ENCODE results near the gene ZMYM5. TPM values are rescaled to one million over a fixed set of nuclear protein-coding genes. Genes with fewer than 3 reads are reported as not detected.
A peak's percentile ranks its signal among the peaks of the same experiment; 100 is the strongest.

The ZMYM5 gene
- total and polyA plus RNA-seq, 2 donors from 2014 or later = 4.8 to 15.2 TPM

DNA sequence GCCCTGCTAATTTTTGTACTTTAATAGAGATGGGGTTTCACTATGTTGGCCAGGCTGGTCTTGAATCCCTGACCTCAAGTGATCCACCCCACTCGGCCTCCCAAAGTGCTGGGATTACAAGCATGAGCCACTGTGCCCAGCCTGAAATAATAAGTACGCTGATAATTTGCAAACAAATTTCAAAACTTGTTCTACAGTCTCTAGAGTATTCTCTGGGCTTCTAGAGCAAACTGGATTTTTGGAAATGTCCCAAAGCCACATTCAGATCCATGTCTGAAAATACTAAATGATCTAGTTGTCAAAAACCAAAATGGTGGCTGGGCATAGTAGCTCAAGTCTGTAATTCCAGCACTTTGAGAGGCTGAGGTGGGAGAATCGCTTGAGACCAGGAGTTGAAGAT is 40.8 kb downstream of the ZMYM5 start:
- intact Hi-C loops (cut with DNase I) = no loop called here
- FAIRE-seq = no peak
- Histone ChIP-seq H3K9me3 (ENCODE audit: control insufficient read depth in 2 of 3, insufficient read depth in 1 of 3, low read length in 3 of 3) (no peaks in the 10 kb centered on the region), H3K9ac (ENCODE audit: low read length in 3 of 3) (no peak overlapping the region), H3K27ac (ENCODE audit: low read depth in 2 of 2, low read length in 2 of 2) (no peak overlapping the region), H3K4me1 (ENCODE audit: control insufficient read depth in 2 of 3, insufficient read depth in 2 of 3, low read depth in 1 of 3, low read length in 3 of 3) (no peaks in the 10 kb centered on the region), H3K27me3 (ENCODE audit: control insufficient read depth, insufficient read depth, low read length) (no peaks in the 10 kb centered on the region), H3K4me3 (ENCODE audit: low read length in 3 of 3) (no peak overlapping the region), H3K36me3 (ENCODE audit: control insufficient read depth in 2 of 3, insufficient read depth in 3 of 3, low read length in 3 of 3) (peaks cover under 1 to 19% (median 2%) of the 10 kb centered on the region in 3 donors)
- TF ChIP-seq, protein P1, sequence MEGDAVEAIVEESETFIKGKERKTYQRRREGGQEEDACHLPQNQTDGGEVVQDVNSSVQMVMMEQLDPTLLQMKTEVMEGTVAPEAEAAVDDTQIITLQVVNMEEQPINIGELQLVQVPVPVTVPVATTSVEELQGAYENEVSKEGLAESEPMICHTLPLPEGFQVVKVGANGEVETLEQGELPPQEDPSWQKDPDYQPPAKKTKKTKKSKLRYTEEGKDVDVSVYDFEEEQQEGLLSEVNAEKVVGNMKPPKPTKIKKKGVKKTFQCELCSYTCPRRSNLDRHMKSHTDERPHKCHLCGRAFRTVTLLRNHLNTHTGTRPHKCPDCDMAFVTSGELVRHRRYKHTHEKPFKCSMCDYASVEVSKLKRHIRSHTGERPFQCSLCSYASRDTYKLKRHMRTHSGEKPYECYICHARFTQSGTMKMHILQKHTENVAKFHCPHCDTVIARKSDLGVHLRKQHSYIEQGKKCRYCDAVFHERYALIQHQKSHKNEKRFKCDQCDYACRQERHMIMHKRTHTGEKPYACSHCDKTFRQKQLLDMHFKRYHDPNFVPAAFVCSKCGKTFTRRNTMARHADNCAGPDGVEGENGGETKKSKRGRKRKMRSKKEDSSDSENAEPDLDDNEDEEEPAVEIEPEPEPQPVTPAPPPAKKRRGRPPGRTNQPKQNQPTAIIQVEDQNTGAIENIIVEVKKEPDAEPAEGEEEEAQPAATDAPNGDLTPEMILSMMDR (IDR thresholded peaks at IDR 0.05; ENCODE audit: borderline replicate concordance, extremely low read depth, insufficient read depth) = no peak
- DNase-seq = no peak

DNA sequence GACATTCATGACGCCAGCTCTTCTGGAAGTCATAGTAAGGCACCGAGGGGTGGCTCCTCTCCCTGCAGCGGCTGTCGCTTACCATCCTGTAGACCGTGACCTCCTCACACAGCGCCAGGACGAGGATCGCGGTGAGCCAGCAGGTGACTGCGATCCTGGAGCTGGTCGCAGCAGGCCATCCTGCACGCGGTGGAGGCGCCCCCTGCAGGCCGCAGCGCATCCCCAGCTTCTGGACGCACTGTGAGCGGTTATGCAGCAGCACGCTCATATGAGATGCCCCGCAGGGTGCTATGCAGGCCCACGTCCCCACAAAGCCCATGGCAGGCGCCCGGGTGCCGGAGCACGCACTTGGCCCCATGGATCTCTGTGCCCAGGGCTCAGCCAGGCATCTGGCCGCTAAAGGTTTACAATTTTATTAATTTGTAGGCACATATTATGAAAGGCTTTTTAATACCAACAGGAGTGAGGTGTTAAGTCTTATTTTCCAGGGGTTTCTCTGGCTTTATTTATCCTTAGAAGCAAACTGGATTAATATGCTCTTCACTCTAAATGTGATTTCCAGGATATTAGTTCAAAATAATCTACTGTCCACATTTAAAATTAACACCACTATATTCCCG is 45.1 kb downstream of the ZMYM5 start:
- DNase-seq (peak; percentile 77 to 87 (median 82)), FAIRE-seq (no peak)
- H3K36me3 ChIP-seq (ENCODE audit: control insufficient read depth in 2 of 3, insufficient read depth in 3 of 3, low read length in 3 of 3) = peaks cover 2 to 6% (median 3%) of the 10 kb centered on the region in 3 donors
- TF ChIP-seq, protein P1 (IDR thresholded peaks at IDR 0.05; ENCODE audit: borderline replicate concordance, extremely low read depth, insufficient read depth) = peak; percentile 30
- no peak overlapping the region for H3K4me3 ChIP-seq (ENCODE audit: low read length in 3 of 3)
- H3K9ac ChIP-seq (ENCODE audit: low read length in 3 of 3) = no peak overlapping the region
- H3K9me3 ChIP-seq (ENCODE audit: control insufficient read depth in 2 of 3, insufficient read depth in 1 of 3, low read length in 3 of 3) = no peaks in the 10 kb centered on the region
- H3K4me1 ChIP-seq (ENCODE audit: control insufficient read depth in 2 of 3, insufficient read depth in 2 of 3, low read depth in 1 of 3, low read length in 3 of 3) = no peaks in the 10 kb centered on the region
- intact Hi-C loops (cut with DNase I) = no loop called here
- H3K27me3 ChIP-seq (ENCODE audit: control insufficient read depth, insufficient read depth, low read length) = no peaks in the 10 kb centered on the region
- no peak overlapping the region for H3K27ac ChIP-seq (ENCODE audit: low read depth in 2 of 2, low read length in 2 of 2)

DNA sequence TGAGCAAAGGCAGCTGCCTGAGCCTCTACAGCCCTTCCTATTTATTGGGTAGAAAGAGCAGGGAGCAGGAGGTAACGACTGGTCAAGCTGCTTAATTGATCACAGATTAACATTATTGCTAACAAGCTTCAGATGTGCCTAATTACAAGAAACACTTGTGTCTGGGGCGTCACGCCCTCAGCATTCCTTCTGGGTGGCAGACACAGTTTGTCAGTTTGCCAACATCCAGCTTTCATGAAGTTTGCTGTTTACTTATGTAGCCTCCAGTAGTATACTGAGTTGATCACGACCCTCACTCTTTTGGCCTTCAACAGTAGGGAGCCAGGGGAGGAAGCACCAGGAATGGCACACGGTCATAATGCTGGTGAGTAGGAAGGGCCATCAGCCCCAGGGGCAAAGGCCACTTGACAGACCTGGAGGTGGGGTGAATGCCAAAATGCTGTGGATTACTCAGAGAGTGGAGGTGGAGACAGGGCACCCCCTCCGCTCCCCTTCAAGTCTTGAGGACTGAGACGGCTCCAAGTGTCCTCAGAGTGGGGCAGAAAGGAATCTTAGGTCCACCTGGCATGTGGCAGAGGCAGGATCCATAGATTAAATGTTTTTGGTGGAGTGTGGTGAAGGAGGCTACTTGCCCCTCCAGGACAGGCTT is 45.8 kb downstream of the ZMYM5 start:
- Histone ChIP-seq H3K27ac (ENCODE audit: low read depth in 2 of 2, low read length in 2 of 2) (no peak overlapping the region), H3K9me3 (ENCODE audit: control insufficient read depth in 2 of 3, insufficient read depth in 1 of 3, low read length in 3 of 3) (no peaks in the 10 kb centered on the region)
- no peak for FAIRE-seq

More for the DNA sequence above, 45.8 kb downstream of the ZMYM5 start:
- Histone ChIP-seq H3K36me3 (ENCODE audit: control insufficient read depth in 2 of 3, insufficient read depth in 3 of 3, low read length in 3 of 3) (peaks cover 2 to 6% (median 3%) of the 10 kb centered on the region in 3 donors), H3K9ac (ENCODE audit: low read length in 3 of 3) (no peak overlapping the region), H3K4me1 (ENCODE audit: control insufficient read depth in 2 of 3, insufficient read depth in 2 of 3, low read depth in 1 of 3, low read length in 3 of 3) (no peaks in the 10 kb centered on the region), H3K4me3 (ENCODE audit: low read length in 3 of 3) (no peak overlapping the region), H3K27me3 (ENCODE audit: control insufficient read depth, insufficient read depth, low read length) (no peaks in the 10 kb centered on the region)
- DNase-seq = no peak
- TF ChIP-seq, protein P1 (IDR thresholded peaks at IDR 0.05; ENCODE audit: borderline replicate concordance, extremely low read depth, insufficient read depth) = no peak
- intact Hi-C loops (cut with DNase I) = no loop called here

All from kidney (tissue), 14 donors.